Choroid plexus epithelial cell (primary cell): ENCODE measurements around the gene PSMB11.
A peak's percentile ranks its signal among the peaks of the same experiment; 100 is the strongest.

Experiments used
- DNase-seq: peaks from one replicate; pipeline ENCODE4 v3.0.0-alpha.2; 2010; ENCODE audit warnings: low read depth
- H3K4me3 ChIP-seq: 2 replicates; pipeline ENCODE4 v1.5.1; 2011; ENCODE audit warnings: low read depth, mild to moderate bottlenecking, control low read depth, low read length, moderate library complexity
- CTCF ChIP-seq: conservative IDR thresholded peaks from 2 replicates; pipeline ENCODE4 v1.5.1; 2011; ENCODE audit warnings: low read depth, mild to moderate bottlenecking, control low read depth, inconsistent platforms, low read length, moderate library complexity

Gene PSMB11

GRCh38 chr14:23068789-23069412 is 26.9 kb downstream of the PSMB11 start:
- peak overlapping the region; percentile 37 for H3K4me3 ChIP-seq
- peak; percentile 98 for TF ChIP-seq CTCF

GRCh38 chr14:23069413-23069806 is 27.4 kb downstream of the PSMB11 start:
- no peak for DNase-seq
- no peak overlapping the region for H3K4me3 ChIP-seq
- TF ChIP-seq CTCF = no peak

More at GRCh38 chr14:23068789-23069412, 26.9 kb downstream of the PSMB11 start:
- DNase-seq = peak; percentile 96

DNA sequence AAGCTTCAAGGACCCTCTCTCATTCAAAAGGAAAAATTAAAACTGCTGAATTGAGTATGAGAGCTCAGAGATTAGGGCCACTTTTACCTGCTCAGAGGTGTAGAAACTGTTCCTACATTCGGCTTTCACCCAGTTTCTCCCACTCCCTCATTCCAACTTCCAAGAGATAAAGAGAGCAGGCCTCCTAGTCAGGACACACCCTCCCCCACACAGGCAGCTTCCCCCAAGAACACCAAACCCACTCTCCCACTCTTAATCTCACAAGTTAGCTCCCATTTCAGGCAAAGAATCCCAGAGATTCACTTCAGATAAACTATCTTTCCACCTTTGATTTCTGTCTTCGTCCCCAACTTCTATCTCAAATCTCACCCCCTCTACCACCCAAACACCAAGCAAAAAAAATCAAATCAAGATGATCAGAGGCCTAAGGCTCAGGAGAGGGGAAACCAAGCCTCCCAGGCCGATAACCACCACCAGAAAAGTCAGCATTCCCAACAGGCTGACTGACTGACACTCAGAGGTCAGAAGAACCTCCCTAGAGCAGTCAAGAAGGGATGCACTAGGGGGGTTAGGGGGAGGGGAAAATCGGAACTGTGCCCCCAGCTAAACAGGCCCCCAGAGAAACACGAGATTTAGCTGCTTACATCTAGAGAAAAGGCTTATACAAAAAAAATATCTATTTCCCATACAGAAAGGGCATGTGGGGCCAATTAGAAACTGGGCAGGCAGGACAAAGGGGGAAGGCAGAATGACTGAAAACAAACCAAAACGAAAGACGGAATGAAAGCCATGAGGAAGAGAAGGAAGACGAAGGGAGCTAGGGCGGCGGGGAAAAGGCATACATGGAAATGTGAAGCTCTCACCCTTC is 28.5 kb downstream of the PSMB11 start:
- peak overlapping the region; percentile 90 for H3K4me3 ChIP-seq
- DNase-seq = no peak
- no peak for TF ChIP-seq CTCF

DNA sequence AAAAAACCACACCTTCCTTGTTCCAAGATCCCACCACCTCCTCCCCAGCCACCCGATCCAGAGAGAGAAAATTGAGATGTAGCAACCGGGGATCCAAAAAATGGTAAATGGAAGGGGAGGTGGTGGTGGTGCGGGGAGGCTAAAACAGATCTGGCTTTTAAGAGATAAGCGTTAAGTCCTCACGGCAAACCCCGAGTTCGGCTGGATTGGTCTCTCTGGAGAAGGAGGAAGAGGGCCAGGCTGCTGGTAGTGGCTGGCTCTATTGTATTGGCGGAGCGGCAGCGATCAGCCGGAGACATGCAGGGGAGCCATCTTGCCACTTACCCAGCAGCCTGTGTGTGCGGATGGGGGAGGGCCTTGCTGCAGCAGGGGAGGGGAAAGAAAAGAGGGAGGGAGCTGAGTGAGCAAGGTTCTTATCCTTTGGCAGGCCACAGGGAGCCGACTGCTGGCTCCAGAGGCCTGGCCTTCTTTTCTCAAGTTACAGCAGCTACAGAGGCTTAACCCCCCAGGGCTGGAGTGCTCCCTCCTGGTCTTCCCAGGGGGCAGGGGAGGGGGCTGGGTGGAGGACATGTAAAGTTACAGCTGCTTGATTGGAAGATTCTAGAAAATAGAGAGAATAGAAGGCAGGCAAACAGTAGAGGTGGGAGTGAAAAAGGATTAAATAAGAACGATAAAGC is 29.4 kb downstream of the PSMB11 start:
- peak overlapping the region; percentile 90 for H3K4me3 ChIP-seq
- DNase-seq = peak; percentile 98
- TF ChIP-seq CTCF = peak; percentile 2

DNA sequence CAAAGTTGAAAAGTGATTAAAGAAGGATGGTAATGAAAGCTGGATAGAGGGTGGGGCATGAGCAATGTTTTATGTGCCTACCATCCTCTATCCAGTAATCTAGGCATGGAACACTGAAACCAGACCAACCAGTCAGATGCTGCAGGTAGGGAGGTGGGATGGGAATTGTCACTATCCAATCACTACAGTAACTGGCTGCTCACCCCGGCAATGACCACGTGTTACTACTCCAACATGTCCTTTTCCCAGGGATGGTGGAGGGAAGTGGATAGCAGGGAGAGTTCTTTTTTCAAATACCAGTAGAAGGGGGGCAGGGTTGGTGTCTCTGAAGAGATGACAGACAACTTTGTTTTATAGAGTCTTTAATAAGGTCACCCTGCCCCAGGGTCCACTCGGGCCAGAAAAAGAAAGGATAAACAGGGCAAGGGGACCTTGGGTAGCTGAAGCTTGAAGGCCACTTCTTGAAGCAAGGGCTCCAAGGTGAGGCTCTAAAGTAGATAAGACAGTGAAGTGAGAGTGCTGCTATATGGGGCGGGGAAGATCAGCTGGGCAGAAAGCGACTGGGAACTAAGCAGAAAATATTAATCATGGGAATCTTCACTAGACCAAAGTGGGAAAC is 30.0 kb downstream of the PSMB11 start:
- DNase-seq = no peak
- H3K4me3 ChIP-seq = peak overlapping the region; percentile 90
- TF ChIP-seq CTCF = no peak

DNA sequence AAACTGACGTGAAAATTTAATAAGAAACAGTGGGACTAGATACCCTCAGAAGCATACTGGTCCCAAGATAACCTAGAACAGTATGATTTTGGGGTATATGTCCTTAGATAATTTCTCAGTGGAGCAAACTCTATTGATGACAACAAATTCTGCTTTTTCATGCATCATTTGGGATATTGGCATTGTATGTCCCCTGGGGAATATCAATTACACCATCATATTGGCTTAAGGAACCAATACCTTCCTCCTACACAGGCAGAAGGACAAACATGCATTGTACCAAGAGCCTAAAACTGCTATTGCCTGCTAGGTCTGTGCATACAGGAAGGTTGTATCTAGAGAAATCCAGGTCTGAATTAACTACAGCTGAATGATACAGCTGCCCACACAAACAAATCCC is 32.9 kb downstream of the PSMB11 start:
- DNase-seq = no peak
- TF ChIP-seq CTCF = no peak
- H3K4me3 ChIP-seq = no peak overlapping the region
